Measurements from ENCODE around the gene NBEA. TPM values are rescaled to one million over a fixed set of nuclear protein-coding genes. Genes with fewer than 3 reads are reported as not detected.
"Not testable (repeated sequence)": the region's sequence is repeated elsewhere in the genome, so short reads cannot be mapped to it uniquely, and the experiment has no call there.

NBEA gene
- total RNA-seq, 4 donors from 2014 or later, result 1.4 to 14.9 (median 4.1) TPM

GRCh38 chr13:34990399-34991214 lies 48.5 kb downstream of the NBEA start:
- H3K27ac ChIP-seq, result peak overlapping the region in 1 of 4 donors; percentile 3
- no peak for DNase-seq
- H3K4me1 ChIP-seq, result no peaks in the 10 kb centered on the region

DNA sequence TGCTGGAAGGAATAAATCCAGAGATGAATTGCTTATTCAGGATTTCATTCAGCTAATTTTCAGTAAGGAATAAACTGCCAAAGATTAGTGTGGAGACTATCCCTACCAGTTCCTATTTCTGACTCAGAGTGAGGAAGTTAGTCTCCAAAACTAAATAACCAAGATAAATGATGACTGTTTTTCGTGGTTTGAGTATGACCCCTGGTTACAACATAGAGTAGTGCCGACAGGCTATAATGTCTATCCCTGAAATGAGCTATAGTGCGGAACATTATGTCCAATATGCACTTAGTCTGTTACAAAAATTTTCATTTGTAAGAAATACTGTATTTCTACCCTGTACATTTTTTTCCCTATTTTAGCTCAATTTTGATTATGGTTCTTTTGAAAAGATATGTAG lies 51.4 kb downstream of the NBEA start:
- DNase-seq, result no peak
- Histone ChIP-seq H3K27ac (no peak overlapping the region), H3K27me3 (no peaks in the 10 kb centered on the region), H3K9me3 (peaks cover 0 to 12% (median 0%) of the 10 kb centered on the region in 4 donors), H3K36me3 (no peaks in the 10 kb centered on the region), H3K4me3 (no peak overlapping the region), H3K4me1 (no peaks in the 10 kb centered on the region)
- TF ChIP-seq CTCF (IDR thresholded peaks at IDR 0.05) (no peak), POLR2A (IDR thresholded peaks at IDR 0.05) (no peak)

More at GRCh38 chr13:34990399-34991214, 48.5 kb downstream of the NBEA start:
- H3K4me3 ChIP-seq, result no peak overlapping the region
- H3K27me3 ChIP-seq, result no peaks in the 10 kb centered on the region
- peaks cover 0 to 18% (median 0%) of the 10 kb centered on the region in 4 donors for H3K9me3 ChIP-seq
- TF ChIP-seq CTCF (IDR thresholded peaks at IDR 0.05) (no peak), POLR2A (IDR thresholded peaks at IDR 0.05) (no peak)
- H3K36me3 ChIP-seq, result no peaks in the 10 kb centered on the region

- H3K4me1 ChIP-seq, H3K36me3 ChIP-seq, DNase-seq, H3K9me3 ChIP-seq, H3K27ac ChIP-seq, H3K27me3 ChIP-seq, H3K4me3 ChIP-seq: not testable (repeated sequence)
Measured at GRCh38 chr13:35003734-35004133, 61.7 kb downstream of the NBEA start.

- no peaks in the 10 kb centered on the region for H3K4me1 ChIP-seq
- H3K27ac ChIP-seq, result no peak overlapping the region
- H3K36me3 ChIP-seq, result no peaks in the 10 kb centered on the region
- DNase-seq, result no peak
- TF ChIP-seq CTCF (IDR thresholded peaks at IDR 0.05), result no peak
- no peak for TF ChIP-seq POLR2A (IDR thresholded peaks at IDR 0.05)
- no peak overlapping the region for H3K4me3 ChIP-seq
- no peaks in the 10 kb centered on the region for H3K9me3 ChIP-seq
- H3K27me3 ChIP-seq, result no peaks in the 10 kb centered on the region
Measured at GRCh38 chr13:35005051-35005450, 63.0 kb downstream of the NBEA start.

DNA sequence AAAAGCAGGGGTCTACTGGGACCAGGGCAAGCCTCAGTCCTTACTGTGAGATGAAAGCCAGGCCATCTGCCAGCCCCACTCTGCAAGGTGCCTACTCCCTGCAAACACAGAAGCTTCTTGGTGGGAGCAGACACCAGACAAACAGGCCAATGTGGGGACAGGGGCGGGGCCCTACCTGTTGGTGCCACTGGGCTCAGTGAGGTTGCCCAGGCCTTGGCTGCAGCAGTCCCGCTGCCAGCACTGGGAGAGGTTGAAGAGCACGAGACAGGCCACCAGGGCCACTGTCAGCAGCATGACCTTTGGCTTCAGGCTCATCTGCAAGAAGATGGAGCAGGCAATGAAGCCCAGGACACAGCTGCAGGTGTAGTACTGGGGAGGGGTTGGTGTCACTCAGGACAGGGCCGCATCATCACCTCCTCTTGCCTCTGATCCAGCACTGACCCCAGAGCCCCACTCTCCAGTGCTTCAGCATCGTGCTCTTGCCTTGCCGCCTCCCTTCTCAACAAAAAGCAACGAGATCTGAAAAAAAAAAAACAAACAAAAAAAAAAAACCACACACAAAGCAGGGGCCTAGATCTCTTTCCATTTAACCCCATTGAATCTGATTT lies 72.6 kb downstream of the NBEA start:
- Histone ChIP-seq H3K9me3 (no peaks in the 10 kb centered on the region), H3K36me3 (no peaks in the 10 kb centered on the region), H3K4me3 (no peak overlapping the region), H3K27me3 (no peaks in the 10 kb centered on the region), H3K4me1 (no peaks in the 10 kb centered on the region), H3K27ac (no peak overlapping the region)
- no peak for TF ChIP-seq CTCF (IDR thresholded peaks at IDR 0.05)
- no peak for TF ChIP-seq POLR2A (IDR thresholded peaks at IDR 0.05)
- no peak for DNase-seq

- H3K27me3 ChIP-seq, result no peaks in the 10 kb centered on the region
- H3K27ac ChIP-seq, result no peak overlapping the region
- TF ChIP-seq POLR2A (IDR thresholded peaks at IDR 0.05) (no peak), CTCF (IDR thresholded peaks at IDR 0.05) (no peak)
- no peaks in the 10 kb centered on the region for H3K36me3 ChIP-seq
- DNase-seq, result no peak
- no peaks in the 10 kb centered on the region for H3K9me3 ChIP-seq
- no peak overlapping the region for H3K4me3 ChIP-seq
- H3K4me1 ChIP-seq, result no peaks in the 10 kb centered on the region
Measured at GRCh38 chr13:35016362-35017112, 74.5 kb downstream of the NBEA start.
